Stimulated activated naive B cell treated with anti-CD40 and anti-IgM and Interleukin-4, amounts not matched to agents 10 μg/mL and 1 μg/mL and 100 μg/mL, for 72 hours (primary cell): ENCODE measurements around the gene PDE10A.
"Not testable (repeated sequence)": the region's sequence is repeated elsewhere in the genome, so short reads cannot be mapped to it uniquely, and the experiment has no call there.

Experiments used
- ATAC-seq, 2 donors: fragments of 150-1000 bp; cut with Tn5 transposase; replicated peaks; 2 replicates each; pipeline ENCODE4 v1.10.0; 2021; ENCODE audit warnings: moderate library complexity in 1 of 2
- DNase-seq: peaks from one replicate; pipeline ENCODE4 v3.0.0; 2021
- H3K27ac Mint-ChIP-seq: one replicate; pipeline ENCODE4 v1.8.0; 2022; ENCODE audit warnings: mild to moderate bottlenecking, mixed read lengths
- H3K27me3 Mint-ChIP-seq, 2 donors: one replicate each; pipeline ENCODE4 v1.8.0; 2022; ENCODE audit warnings: mixed read lengths in 2 of 2
- H3K36me3 Mint-ChIP-seq, 2 donors: one replicate each; pipeline ENCODE4 v1.8.0; 2022; ENCODE audit warnings: mixed read lengths in 2 of 2, mild to moderate bottlenecking in 1 of 2
- H3K4me1 Mint-ChIP-seq, 2 donors: one replicate each; pipeline ENCODE4 v1.8.0; 2022; ENCODE audit warnings: mixed read lengths in 2 of 2, mild to moderate bottlenecking in 1 of 2
- H3K4me3 Mint-ChIP-seq, 2 donors: one replicate each; pipeline ENCODE4 v1.8.0; 2022; ENCODE audit warnings: mild to moderate bottlenecking in 2 of 2, mixed read lengths in 2 of 2, moderate library complexity in 1 of 2
- H3K9me3 Mint-ChIP-seq, 2 donors: one replicate each; pipeline ENCODE4 v1.8.0; 2022; ENCODE audit warnings: mixed read lengths in 2 of 2, mild to moderate bottlenecking in 1 of 2

PDE10A gene

DNA sequence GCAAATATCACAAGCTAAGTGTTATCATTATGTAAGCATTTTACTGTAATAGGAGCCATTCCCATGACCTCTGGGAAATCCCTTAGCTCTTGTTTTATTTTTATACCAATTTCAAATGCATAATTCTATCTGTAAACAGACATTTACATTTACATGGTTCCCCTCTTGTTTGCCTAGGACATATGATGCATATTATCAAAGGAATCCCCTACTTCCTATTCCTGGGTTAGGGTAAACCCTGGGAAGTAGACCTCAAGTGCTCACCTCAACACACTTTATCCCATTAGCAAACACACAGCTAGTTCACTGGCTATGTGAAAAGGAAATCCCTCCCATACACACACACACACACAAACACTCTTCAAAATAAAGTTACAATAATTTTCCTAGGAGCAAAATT is 27.1 kb downstream of the PDE10A start:
- Mint-ChIP-seq H3K27me3 (peaks cover 7 to 16% of the 10 kb centered on the region in 2 donors), H3K4me1 (no peaks in the 10 kb centered on the region), H3K36me3 (no peaks in the 10 kb centered on the region), H3K4me3 (no peak overlapping the region), H3K27ac (no peak overlapping the region), H3K9me3 (no peaks in the 10 kb centered on the region)
- DNase-seq (no peak), ATAC-seq (no peak)

DNA sequence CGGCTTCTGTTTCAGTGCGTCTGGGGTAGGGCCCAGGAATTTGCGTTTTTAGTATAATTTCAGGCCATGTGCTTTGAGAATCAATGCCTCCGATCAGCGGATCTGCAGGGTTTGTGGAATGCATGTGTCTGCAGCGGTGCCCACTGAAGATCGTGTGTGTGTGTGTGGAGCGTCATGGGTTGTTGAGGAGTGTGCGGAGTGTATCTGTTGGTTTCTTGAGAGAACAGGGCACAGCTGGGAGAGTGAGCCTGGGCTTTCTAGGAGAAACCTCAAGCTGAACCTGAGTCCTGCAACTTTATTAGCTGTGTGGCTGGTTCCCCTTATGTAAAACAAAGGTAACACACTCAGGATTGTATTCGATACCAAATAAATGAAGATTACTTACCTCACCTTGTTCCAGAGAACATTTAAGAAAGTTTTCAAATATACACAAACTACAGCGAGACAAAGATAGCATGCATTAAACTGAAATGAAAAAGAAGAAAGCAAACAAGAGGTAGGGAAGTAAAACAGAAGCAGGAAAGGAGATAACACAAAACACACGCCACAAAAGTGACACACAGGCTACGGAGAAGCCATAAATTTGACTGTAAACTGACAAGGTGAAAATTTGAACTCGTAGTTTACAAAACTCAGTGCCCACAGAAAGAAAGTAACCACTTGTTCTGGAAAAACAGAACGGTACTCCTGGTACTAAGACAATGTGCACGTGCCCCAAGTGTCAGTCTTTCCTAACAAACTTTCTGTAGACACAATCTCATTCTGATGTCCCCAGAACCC is 28.8 kb downstream of the PDE10A start:
- no peak for DNase-seq
- Mint-ChIP-seq H3K36me3 (no peaks in the 10 kb centered on the region), H3K4me3 (no peak overlapping the region), H3K9me3 (no peaks in the 10 kb centered on the region), H3K27ac (no peak overlapping the region), H3K27me3 (peaks cover 7 to 16% of the 10 kb centered on the region in 2 donors), H3K4me1 (no peaks in the 10 kb centered on the region)
- no peak for ATAC-seq

DNA sequence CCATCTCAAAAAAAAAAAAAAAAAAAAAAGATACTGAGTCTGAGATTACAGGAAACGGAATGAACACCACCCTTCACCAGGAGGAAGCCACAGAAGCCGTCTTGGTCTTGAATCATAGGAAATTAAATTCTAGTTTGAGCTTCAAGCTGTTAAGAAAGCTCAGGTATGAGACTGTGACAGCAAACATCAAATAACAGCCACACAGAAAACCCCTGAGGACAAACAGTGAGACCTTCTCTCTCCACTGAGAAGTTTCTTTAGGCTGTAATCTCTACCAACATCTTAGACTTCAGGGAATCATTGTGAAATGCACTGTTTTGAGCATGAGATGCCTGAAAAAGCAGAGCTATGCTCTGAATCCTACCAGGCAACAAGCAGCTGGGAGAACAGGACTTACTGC is 30.8 kb downstream of the PDE10A start:
- DNase-seq (no peak), ATAC-seq (no peak)
- Mint-ChIP-seq H3K27me3 (peaks cover 7 to 16% of the 10 kb centered on the region in 2 donors), H3K4me3 (no peak overlapping the region), H3K27ac (no peak overlapping the region), H3K36me3 (no peaks in the 10 kb centered on the region), H3K9me3 (no peaks in the 10 kb centered on the region), H3K4me1 (no peaks in the 10 kb centered on the region)

DNA sequence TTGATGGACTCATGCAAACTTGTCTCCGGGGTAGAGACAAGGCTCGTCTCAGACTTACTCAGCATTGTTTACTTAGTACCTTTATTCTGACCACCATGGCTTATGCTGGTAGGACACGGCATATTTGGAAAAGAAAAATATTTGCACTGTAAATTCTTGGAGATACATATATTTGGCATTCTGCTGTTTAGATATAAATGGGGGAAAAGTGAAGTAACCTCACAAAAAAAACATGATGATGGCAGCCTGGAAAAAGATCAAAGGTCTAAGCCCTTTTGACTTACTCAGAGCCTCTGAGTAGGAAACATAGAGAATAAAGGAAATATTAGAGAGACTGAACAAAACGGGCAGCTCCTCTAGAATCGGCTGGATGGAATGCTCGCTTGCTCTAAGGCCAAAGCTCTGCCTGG is 32.5 kb downstream of the PDE10A start:
- Mint-ChIP-seq H3K4me3 (no peak overlapping the region), H3K36me3 (no peaks in the 10 kb centered on the region), H3K27ac (no peak overlapping the region), H3K9me3 (no peaks in the 10 kb centered on the region), H3K4me1 (no peaks in the 10 kb centered on the region), H3K27me3 (peaks cover 7 to 16% of the 10 kb centered on the region in 2 donors)
- DNase-seq = no peak
- ATAC-seq = no peak

DNA sequence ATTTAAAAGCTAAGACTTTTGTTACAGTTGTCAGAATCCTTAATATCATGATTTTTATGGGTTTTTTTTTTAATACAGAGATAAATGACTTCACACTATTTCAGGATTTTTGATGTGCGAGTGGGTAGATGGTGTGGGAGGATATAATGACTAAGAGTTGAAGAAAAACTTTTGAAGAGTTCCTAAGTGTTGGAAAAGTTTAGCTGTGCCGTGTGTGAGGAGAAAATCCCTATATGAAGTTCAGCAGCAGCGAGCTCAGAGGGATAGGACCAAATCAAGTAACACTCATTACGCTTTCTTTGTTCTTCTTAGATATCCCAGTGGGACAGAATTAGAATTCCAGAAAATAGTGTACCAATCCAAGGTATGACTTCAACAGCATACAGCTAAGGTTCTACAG is 34.1 kb downstream of the PDE10A start:
- H3K4me1 Mint-ChIP-seq = no peaks in the 10 kb centered on the region
- ATAC-seq = no peak
- no peak overlapping the region for H3K4me3 Mint-ChIP-seq
- H3K27me3 Mint-ChIP-seq = peaks cover 1 to 11% of the 10 kb centered on the region in 2 donors
- H3K27ac Mint-ChIP-seq = no peak overlapping the region
- DNase-seq = no peak
- H3K9me3 Mint-ChIP-seq = peaks cover 0 to under 1% of the 10 kb centered on the region in 2 donors
- no peaks in the 10 kb centered on the region for H3K36me3 Mint-ChIP-seq

DNA sequence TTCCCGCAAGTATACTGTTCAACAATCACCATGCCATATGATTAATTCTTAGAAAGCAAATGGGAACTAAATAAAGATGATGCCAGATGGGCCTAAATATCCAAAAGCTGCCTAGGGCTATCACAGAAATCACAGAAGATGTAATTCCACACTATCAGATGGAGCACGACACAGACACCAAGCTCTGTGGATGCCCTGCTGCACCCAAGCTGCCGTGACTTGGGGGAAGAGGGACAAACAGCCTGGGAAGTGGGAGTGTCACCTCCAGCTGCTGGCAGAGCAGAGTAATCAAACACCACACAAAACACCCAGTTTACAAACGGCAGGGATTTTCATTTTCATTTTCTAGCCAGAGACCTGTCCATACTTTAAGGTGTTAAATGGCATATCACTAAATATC is 35.7 kb downstream of the PDE10A start:
- peaks cover 0 to 3% of the 10 kb centered on the region in 2 donors for H3K9me3 Mint-ChIP-seq
- no peak for DNase-seq
- H3K27me3 Mint-ChIP-seq = no peaks in the 10 kb centered on the region
- H3K4me1 Mint-ChIP-seq = no peaks in the 10 kb centered on the region
- no peak overlapping the region for H3K4me3 Mint-ChIP-seq
- no peak for ATAC-seq
- H3K36me3 Mint-ChIP-seq = no peaks in the 10 kb centered on the region
- no peak overlapping the region for H3K27ac Mint-ChIP-seq

DNA sequence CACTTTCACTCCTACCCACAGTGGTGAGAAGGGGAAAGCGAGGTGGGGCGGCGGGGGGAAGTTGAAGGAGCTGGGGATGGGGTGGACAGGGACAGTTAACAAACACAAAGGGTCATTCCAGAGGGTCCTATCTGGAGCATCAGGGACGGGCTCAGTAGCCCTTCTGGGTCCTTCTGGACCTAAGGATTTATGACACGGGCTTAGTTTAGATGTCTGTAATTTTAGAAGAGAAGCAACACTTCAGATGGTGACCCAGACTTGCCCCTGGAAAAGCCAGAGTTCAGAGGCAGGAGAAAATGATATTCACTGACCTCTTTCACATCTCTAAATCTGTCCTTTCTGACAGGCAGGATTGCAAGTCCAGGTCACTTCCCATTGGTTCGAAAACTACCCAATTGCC is 36.3 kb downstream of the PDE10A start:
- ATAC-seq = no peak
- H3K27me3 Mint-ChIP-seq = no peaks in the 10 kb centered on the region
- H3K36me3 Mint-ChIP-seq = no peaks in the 10 kb centered on the region
- H3K4me1 Mint-ChIP-seq = no peaks in the 10 kb centered on the region
- H3K4me3 Mint-ChIP-seq = no peak overlapping the region
- H3K9me3 Mint-ChIP-seq = peaks cover 0 to 3% of the 10 kb centered on the region in 2 donors
- no peak overlapping the region for H3K27ac Mint-ChIP-seq
- no peak for DNase-seq

DNA sequence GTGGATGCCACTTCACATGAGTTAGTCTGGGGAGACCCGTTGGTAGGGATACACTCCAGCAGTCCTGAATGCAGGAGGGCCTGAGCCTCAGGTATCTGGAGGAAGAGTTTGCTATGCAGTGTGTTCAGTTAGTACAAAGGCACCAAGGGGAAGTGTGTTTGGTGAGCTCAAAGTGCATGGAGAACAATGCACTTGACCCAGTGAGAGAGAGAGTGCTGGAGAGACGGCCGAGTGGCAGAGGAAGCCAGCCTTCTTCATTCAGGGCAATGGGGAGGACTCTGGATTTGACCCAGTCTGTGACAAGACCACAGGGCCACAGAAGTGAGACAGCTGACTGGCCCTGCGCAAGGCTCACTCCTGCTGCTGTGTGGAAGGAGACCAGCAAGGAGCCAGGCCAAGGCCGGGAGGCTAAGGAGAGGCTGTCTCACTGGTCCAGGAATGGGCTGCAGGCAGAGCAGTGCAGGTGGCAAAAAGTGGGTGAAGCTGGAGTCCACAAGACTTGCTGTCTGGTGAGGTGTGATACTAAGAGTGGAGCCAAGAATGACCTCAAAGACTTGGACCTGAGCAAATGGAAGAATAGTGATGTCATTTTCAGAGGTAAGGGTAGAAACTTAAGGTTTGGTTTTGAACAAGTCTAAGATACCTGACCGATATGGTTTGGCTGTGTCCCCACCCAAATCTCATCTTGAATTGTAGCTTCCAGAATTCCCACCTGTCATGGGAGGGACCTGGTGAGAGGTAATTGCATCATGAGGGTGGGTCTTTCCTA is 38.0 kb downstream of the PDE10A start:
- Mint-ChIP-seq H3K36me3 (no peaks in the 10 kb centered on the region), H3K9me3 (peaks cover 0 to 3% of the 10 kb centered on the region in 2 donors), H3K27ac (no peak overlapping the region), H3K4me1 (no peaks in the 10 kb centered on the region), H3K27me3 (no peaks in the 10 kb centered on the region), H3K4me3 (no peak overlapping the region)
- no peak for ATAC-seq
- DNase-seq = no peak

DNA sequence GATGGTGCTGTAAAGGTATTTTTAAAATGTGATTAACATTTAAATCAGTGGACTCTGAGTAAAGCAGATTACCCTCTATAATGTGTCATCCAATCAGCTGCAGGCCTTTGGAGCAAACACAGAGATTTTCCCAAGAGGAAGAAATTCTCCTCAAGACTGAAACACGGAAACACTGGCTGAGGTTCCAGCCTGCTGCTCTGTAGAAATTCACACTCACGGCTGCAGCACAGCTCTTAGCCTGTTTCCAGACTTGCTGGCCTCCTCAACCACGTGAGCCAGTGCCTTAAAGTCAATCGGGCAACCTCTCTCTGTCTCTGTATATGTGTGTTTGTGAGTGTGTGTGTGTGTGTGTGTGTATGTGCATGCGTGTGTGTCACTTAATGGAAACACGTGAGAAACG is 41.1 kb downstream of the PDE10A start:
- ATAC-seq = no peak
- H3K27ac Mint-ChIP-seq = no peak overlapping the region
- H3K9me3 Mint-ChIP-seq = peaks cover 0 to 3% of the 10 kb centered on the region in 2 donors
- no peak for DNase-seq
- no peaks in the 10 kb centered on the region for H3K36me3 Mint-ChIP-seq
- no peaks in the 10 kb centered on the region for H3K4me1 Mint-ChIP-seq
- no peak overlapping the region for H3K4me3 Mint-ChIP-seq
- no peaks in the 10 kb centered on the region for H3K27me3 Mint-ChIP-seq

DNA sequence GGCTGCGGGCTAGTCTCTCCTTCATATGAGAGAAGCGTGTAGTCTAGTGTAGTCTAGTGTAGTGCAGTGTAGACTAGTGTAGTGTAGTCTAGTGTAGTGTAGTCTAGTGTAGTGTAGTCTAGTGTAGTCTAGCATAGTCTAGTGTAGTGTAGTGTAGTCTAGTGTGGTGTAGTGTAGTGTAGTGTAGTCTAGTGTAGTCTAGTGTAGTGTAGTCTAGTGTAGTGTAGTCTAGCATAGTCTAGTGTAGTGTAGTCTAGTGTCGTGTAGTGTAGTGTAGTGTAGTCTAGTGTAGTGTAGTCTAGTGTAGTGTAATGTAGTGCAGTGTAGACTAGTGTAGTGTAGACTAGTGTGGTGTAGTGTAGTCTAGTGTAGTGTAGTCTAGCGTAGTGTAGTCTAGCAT is 44.1 kb downstream of the PDE10A start:
- not testable (repeated sequence) for H3K36me3 Mint-ChIP-seq, H3K4me1 Mint-ChIP-seq, ATAC-seq, DNase-seq, H3K9me3 Mint-ChIP-seq, H3K4me3 Mint-ChIP-seq, H3K27me3 Mint-ChIP-seq, H3K27ac Mint-ChIP-seq

DNA sequence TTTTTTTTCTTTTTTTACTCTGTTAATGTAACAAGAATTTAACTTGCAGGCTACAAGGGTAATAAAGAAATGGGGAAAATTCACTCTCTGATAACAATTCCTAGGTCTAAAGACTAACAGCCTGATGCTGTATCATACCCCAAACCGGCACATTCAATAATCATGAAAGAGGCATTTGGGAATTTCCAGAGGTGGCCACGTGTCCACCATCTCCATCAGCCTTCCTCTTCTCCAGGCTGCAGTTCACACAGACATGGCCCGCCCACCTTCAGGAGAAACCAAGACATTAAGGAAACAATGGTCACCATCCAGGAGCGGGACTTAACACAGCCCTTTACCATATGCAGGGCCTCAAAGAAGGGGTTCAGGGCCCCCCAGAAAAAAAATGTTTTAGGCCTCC is 44.8 kb downstream of the PDE10A start:
- no peak overlapping the region for H3K4me3 Mint-ChIP-seq
- H3K9me3 Mint-ChIP-seq = peaks cover 0 to 2% of the 10 kb centered on the region in 2 donors
- H3K27ac Mint-ChIP-seq = no peak overlapping the region
- H3K36me3 Mint-ChIP-seq = no peaks in the 10 kb centered on the region
- no peaks in the 10 kb centered on the region for H3K27me3 Mint-ChIP-seq
- ATAC-seq (no peak), DNase-seq (no peak)
- no peaks in the 10 kb centered on the region for H3K4me1 Mint-ChIP-seq

DNA sequence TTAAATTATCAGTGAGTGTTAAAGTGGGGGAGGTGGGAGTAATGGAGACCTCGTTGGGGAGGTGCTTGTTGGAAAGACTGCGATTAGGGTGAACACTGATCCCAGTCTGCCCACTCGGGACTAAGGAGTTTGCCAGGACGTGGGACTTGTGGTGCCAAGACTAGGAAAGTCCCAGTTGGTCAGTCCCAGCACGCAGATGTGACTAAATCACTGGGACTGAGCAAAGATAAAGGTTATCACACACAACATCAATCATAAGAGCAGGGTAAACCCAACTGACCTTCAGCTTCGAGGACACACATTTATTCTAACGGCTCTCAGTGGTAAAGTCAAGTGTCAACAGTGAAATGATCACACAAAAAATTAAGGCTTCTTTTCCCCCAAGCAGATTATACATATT is 45.5 kb downstream of the PDE10A start:
- no peak for DNase-seq
- Mint-ChIP-seq H3K4me1 (no peaks in the 10 kb centered on the region), H3K36me3 (no peaks in the 10 kb centered on the region), H3K9me3 (peaks cover 0 to 2% of the 10 kb centered on the region in 2 donors), H3K27me3 (no peaks in the 10 kb centered on the region), H3K27ac (no peak overlapping the region), H3K4me3 (no peak overlapping the region)
- ATAC-seq = no peak

DNA sequence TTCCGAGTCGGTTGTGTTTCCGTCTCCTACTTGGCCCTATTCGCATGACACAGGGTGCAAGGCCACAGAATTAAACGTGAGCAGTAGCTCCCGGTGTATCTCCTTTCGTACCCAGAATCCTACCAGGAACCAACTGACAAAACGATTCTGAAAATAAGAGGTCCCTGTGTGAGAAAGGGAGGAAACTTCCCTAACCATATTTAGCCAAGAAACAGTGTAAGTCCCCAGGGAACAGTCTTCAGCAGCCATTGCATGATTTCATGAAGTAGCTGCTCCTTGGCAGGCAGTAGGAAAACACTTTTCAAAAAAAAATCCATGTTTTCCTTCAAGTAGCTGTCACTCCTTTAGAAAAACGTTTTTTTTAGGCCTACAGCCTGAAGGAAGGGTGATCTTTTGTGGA is 46.9 kb downstream of the PDE10A start:
- Mint-ChIP-seq H3K27me3 (no peaks in the 10 kb centered on the region), H3K36me3 (no peaks in the 10 kb centered on the region), H3K4me3 (no peak overlapping the region), H3K27ac (no peak overlapping the region), H3K4me1 (no peaks in the 10 kb centered on the region), H3K9me3 (peaks cover 0 to 2% of the 10 kb centered on the region in 2 donors)
- no peak for DNase-seq
- no peak for ATAC-seq

DNA sequence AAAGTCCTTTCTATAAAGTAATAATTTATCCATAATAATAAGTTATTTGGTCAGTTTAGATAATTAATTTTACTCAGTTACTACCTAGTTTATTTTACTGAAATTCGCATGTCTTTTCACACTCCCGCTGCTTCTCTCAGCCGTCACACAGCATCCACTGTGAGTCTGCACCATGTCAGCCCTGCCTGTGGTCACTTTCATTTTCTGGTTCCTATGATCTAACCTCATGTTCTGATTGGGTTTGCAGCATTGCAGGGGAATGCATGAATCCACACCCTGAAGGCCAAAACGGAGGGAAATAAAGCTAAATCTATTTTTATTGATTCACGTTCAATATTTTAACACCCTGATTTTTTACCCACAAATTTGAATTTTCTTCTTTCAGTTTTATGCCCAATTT is 47.4 kb downstream of the PDE10A start:
- H3K4me3 Mint-ChIP-seq = no peak overlapping the region
- H3K27me3 Mint-ChIP-seq = no peaks in the 10 kb centered on the region
- ATAC-seq (peak in 1 of 2 donors; percentile 39), DNase-seq (no peak)
- no peak overlapping the region for H3K27ac Mint-ChIP-seq
- no peaks in the 10 kb centered on the region for H3K4me1 Mint-ChIP-seq
- H3K9me3 Mint-ChIP-seq = peaks cover 0 to 2% of the 10 kb centered on the region in 2 donors
- no peaks in the 10 kb centered on the region for H3K36me3 Mint-ChIP-seq

DNA sequence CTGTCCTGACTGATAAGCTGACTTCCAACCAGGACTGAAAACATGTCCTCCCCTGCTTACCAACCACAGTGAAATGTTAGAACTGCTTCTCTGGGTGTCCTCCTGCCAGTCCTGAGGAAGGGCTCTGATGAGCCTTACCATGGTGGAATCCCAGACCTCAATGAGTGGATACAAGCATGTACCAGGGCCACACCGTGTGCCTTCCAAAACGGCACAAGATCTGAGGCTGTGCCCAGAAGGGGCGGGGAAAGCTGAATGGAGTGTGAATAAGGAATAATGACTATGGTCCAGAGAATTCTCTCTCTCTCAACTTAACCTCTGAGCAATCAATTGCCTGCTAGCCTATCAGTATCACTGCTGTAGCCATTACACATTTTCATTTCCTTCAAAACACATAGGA is 51.7 kb downstream of the PDE10A start:
- Mint-ChIP-seq H3K4me1 (no peaks in the 10 kb centered on the region), H3K36me3 (no peaks in the 10 kb centered on the region), H3K27me3 (no peaks in the 10 kb centered on the region), H3K4me3 (no peak overlapping the region), H3K27ac (no peak overlapping the region), H3K9me3 (peaks cover 0 to 3% of the 10 kb centered on the region in 2 donors)
- ATAC-seq (no peak), DNase-seq (no peak)
